SIG-M5 treated with dmso at 0.1 percent for 504 hours (cell line): ENCODE data around the gene CPED1.
A peak's percentile ranks its signal among the peaks of the same experiment; 100 is the strongest.

Experiments
- DNase-seq: peaks from one replicate; lab custom pipeline; 2025; ENCODE audit not compliant: unreplicated experiment; lab: John Stamatoyannopoulos, UW

Gene CPED1

DNA sequence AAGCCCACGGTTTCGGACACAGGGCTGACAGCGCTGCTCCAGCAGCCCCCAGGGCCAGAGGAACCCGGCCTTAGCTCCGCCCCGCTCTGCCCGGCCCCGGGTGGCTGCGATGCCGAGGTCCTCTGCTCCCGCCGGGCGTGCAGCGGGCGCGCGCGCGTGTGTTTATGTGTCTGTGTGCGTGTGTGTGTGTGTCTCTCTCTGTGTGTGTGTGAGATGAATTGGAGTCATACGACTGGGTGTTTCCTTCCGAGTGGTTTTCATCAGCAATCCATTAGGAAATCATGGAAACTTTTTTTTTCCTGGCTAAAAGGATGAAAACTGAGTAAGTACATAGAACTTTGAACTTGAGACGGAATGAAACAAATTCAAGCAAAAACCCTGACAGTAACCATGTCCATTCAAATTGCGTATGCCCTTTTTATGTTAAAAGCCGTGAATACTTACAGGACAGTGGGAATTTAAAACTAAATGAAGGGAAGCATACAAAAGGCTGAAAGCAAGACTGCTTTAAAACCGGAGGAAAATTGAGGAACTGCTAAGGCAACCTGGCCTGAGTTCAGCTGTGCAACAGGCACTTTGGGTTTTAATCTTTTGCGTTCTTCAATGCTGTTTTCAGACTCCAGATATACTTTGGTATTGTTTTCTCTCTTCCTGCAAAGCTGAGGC is at the start of gene CPED1:
Gene CPED1, plus strand, starts transcription at position 121 of the 666 bp plus-strand sequence. CDS start 911 bp downstream, outside the sequence.
- DNase-seq: peak; percentile 15

- no peak for DNase-seq
These were observed 49.2 kb upstream of the CPED1 start for GRCh38 chr7:120939345-120939744.

DNA sequence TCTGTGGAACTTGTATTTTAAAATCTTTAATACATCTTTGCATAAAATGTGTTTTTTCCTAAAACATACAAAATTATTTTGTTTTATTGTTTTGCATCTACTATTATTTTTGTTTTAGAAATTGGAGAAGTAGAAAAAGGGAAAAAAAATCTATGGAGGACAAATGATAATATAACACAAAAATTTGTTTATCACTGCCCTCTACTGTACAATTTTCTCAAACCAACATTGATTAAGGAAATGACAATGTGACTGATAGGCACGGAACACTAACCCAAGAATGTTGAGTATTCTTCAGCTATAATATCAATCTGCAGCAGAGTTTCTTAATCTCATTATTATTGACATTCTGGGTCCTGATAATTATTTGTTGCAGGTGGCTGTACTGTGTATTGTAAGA is 47.4 kb upstream of the CPED1 start:
- peak; percentile 10 for DNase-seq

DNA sequence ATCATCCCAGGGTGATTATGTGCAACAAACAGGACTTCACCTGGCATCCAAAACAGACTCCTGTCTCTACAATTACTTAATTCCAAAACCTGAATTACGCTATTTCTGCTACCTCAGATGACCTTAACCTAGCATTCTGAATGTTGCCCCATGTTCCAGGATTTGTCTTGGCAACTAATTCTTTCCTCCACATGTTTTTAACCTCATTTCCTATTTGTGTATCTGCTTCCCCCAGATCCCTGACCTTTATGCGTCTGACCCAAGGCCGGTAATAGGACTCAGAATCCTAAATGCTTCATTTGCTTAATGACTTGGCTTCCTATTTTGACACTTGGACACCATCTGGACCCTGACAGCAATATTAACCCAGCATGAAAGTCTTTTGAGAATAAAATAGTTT is 46.7 kb upstream of the CPED1 start:
- no peak for DNase-seq

DNA sequence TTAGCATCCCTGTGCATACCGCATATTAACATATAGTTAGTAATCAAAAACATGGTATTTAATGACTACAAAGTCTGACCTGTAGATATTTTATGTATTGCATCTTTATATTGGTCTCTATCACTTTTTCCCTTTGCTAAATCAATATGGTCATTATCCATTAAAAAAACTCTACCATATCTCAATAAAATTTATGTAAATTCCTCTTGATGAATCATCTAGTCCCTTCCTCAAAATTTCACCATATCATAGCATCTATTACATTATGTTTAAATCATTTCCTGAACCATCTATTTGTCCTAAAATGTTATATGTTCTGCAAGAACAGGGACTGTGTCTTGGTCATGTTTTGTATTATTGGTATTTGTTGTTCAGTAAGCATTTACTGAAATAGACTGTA is 45.6 kb upstream of the CPED1 start:
- DNase-seq: no peak

DNA sequence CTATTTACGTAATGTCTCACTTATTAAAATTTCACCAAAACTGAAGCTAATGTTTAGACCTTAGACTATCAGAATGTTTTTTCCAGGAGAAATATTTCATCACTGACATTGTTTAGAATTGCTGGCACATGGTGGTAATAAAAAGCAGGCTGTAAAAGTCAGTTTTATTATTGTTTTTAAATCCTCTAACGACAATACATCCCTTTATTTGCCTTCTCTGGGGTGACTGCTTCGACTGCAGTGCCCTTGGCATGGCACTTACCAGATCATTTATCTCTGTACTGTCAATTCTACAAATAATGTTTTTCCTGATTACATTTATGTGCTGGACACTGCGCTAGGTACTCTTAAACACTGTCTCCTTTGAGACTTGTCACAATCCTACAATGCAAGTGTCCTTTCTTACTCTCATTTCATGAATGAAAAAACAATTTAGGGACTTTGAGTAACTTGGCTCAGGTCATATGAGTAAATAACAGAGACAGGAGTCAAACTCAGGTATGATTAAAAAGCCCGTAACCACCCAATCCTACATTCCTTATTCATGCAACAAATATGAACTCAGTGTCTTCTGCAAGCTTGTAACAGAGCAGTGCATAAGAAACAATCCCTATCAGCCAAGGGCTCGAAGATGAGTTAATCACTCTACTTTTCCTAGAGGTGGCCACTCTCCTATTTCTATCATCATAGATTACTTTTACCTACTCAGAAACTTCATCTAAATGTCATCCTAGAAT is 43.5 kb upstream of the CPED1 start:
- DNase-seq: no peak

DNA sequence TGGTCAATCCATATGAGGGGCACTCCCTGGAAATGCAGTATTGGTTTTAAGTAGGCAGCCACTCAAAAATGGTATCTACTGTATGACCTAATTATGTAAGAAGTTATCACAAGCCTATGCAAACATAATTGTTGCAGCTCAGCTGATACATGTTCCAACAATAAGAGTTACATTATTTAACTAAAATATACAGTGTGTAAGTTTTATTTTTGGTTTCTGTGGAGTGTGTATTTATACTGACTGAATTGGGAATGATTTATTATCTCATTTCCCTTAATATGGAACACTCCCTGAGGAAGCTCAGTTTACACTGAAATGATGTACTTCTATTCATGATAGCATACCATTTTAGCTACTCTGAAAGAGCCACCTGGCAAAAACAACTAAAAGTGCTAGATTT is 40.5 kb upstream of the CPED1 start:
- no peak for DNase-seq

- peak; percentile 8 for DNase-seq
These were observed 39.1 kb upstream of the CPED1 start for GRCh38 chr7:120949393-120949911.

DNA sequence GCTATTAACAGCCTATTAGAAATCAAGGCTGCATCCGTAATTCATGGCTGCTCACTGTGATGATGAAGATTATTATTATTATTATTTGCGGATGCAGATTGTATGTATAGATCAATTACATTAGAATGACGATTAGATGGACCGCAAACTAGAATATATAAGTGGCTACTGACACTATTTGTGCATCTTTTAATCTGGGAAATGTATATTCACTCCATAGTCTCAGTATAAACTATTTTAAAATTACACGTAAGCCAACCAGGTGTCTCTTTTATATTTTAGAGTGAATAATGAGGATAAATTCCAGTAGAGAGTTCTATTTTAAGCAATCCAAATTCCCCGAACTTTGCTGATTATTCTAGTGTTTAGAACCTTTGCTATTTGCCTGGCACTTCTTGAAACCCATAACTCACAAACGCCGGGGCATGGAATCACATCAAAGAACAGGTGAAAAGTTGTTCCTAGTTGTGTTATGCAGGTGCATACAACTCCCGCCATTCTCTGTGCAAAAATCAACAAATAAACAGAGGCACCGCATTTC is 38.4 kb upstream of the CPED1 start:
- DNase-seq: no peak

DNA sequence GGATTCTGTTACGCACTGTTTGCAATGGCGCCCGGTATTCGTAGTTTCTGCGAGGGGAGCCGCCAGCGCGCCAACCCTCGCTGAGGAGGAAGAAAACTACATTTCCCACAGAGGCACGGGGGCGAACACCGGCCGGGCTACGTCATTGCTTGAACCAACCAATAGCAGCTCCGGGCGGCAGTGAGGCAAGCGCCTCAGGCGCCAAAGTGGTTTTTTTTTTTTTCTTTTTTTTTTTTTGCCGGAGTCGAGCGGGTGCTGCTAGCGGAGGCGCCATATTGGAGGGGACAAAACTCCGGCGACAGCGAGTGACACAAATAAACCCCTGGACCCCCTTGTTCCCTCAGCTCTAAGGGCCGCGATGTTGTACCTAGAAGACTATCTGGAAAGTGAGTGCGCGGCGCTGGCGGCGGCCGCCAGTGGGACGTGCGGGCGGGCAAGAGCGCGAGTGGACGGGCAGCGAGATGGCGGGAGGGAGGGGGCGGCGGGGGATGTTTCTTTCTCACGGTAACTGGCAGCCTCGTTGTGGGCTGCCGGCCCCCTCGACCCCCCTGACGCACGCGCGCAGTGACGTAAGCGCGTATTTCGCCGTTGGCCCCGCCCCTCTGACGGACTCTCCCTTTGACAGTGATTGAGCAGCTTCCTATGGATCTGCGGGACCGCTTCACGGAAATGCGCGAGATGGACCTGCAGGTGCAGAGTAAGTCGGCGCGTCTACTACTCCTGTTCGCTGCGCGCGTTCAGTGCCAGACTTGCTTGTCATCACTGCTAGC is 37.8 kb upstream of the CPED1 start, which contains the start of gene ING3:
Gene ING3, plus strand, starts transcription at position 239 of the 770 bp plus-strand sequence. Its CDS starts 120 bp downstream, at position 359.
- DNase-seq: peak; percentile 97

DNA sequence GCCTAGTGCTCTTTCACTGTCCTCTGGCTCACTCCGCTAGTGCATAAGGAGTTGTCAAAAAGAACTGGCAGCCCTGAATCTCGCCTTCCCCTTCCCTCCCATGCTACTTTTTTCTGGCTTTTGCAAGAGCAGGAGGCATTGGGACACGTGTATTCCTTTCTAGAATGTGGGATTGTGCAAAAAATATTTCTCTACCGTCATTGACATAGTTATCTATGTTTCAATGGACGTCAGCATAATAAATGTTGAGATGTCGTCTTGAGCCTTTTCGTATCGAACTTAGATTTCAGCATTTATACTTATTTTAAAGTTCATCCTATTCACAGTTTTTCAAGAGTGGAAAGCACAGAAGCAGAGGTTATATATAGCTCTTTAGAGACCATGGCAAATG is 37.2 kb upstream of the CPED1 start:
- DNase-seq: no peak

DNA sequence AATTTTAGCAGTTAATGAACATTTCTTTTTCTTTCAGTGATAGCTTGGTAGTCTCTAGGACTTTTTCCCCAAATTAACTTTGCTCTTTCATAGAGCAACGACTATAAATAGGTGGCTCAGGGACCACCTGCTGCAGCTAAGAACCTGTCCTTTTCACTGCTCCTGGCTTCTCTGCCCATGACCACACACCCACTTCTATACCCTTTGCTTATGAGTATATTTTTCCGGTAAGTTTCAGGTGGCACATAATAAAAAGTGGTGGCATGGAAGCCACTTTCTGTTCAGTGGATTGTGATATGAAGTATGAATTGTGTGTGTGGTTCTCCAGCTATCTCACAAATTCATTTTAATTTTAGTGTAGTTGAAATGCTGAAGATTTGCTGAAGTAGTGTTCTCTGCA is 36.7 kb upstream of the CPED1 start:
- DNase-seq: no peak

GRCh38 chr7:120955577-120956149 is 32.8 kb upstream of the CPED1 start:
- DNase-seq: no peak

GRCh38 chr7:120959929-120960484 is 28.5 kb upstream of the CPED1 start:
- DNase-seq: no peak

GRCh38 chr7:120960714-120961113 is 27.8 kb upstream of the CPED1 start:
- no peak for DNase-seq

GRCh38 chr7:120961638-120962173 is 26.8 kb upstream of the CPED1 start:
- no peak for DNase-seq

DNA sequence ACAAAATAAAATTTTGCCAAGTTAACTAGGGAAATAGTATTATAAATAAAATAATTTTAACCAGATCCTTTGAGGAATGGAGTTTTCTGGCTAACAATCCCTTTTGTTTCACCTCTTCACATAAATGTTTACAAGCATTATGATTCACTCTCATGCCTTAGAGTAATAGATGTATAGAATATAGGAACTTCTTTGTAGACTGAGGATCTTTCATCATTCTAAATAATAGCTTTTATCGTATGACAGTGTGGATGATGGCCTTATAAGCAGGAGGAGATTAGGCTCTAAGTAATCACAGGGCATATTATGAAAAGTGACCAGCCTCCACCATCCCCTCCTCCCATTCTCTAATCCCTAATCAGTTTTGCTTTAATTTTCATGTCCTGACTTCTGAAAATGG is 24.4 kb upstream of the CPED1 start:
- no peak for DNase-seq

DNA sequence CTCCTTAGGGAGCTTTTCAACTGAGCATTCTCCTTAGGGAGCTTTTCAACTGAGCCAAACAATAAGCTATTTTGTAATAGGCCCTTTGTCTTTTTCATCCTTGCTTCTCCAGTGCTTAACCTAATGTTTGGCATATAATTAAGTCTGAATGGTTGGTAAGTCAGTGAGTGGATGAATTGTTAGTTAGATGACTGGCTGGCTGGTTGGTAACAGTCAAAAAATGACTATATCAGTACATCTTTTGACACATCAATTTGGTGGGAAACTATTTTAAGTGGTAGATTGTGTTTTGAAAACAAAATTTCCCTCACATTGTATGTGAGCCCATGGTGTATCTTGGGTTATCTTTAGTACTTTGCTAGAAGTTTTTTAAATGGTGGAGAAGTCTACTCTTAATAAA is 21.6 kb upstream of the CPED1 start:
- DNase-seq: no peak

DNA sequence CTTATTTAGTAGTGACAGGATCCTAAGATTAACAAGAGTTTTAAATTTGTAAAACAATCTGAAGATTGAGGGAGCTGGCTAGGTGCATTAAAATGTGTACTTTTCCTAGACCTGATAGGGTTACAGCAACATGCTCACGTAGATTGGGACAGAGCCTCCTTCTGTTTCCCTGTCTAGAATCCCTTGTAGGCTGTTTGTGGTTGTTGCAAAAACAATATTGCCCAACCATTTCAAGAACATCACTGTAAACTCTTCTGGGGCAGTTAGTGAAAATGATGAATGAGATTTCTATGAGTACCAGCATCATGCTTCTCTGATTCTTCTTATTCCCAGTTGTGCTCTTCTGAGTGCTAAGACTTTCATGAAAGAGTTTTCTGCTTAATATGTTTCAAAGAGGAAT is 14.7 kb upstream of the CPED1 start:
- DNase-seq: peak; percentile 3

DNA sequence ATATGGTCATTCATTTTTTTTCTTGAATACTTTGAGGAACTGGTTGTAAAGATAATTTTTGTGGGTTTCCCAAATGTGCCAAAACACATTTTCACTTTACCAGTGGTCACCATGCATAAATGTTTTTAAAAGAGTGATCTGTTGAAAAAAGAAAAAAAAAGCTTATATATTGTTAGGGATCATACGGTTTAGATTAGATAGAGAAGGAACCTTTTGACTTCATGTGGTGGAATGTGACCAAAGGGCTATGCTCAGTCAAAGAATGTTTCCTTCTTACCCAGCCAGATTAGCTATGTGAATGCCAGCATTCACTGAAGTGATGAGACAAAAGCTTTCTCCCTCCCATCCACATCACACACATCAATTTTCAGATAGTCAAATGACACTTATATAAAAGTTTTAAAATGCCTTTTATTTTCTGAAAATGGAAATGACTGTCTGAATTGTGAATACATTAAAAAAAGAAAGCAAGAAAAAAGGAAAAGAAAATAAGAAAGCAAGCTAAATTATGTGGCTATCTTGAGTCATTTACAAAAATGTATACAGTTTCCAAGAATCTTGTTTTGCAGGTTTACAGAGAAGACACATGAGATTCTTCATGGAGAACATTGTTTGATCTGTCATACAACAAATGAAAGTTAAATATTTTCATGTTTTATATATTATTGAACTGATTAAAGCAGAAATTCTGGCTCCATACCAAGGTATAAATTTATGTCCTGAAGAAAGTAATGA is 8.6 kb upstream of the CPED1 start:
- DNase-seq: no peak
